ENCODE measurements around the gene MACROD2. TPM values are rescaled to one million over a fixed set of nuclear protein-coding genes. Genes with fewer than 3 reads are reported as not detected.

The MACROD2 gene
- total RNA-seq, 1 experiment from 2014 or later, result 3.7 TPM

GRCh38 chr20:14958626-14959025, 963.3 kb downstream of the MACROD2 start:
- no peaks in the 10 kb centered on the region for H3K36me3 ChIP-seq (ENCODE audit: control insufficient read depth in 1 of 2, insufficient read depth in 2 of 2, low read length in 2 of 2)
- H3K27ac ChIP-seq (ENCODE audit: low read depth, low read length), result no peak overlapping the region
- peaks cover 0 to 15% of the 10 kb centered on the region in 2 experiments; a peak in 2 of 4 replicates for H3K4me1 ChIP-seq (ENCODE audit: control insufficient read depth in 1 of 2, insufficient read depth in 2 of 2, low read length in 2 of 2)
- intact Hi-C loops (cut with micrococcal nuclease), result no loop called here
- DNase-seq (ENCODE audit: low read depth, low spot score), result no peak
- no TSS peak for BruUV-seq (replicated peaks)
- RAD21 ChIA-PET (ENCODE audit: low non-redundant PET in 1 of 2, low total read pairs in 2 of 2, uncharacterized antibody in 2 of 2, unreplicated experiment in 2 of 2), result no interaction called here
- H4K20me1 ChIP-seq (ENCODE audit: insufficient read depth), result no peaks in the 10 kb centered on the region
- H3K9ac ChIP-seq (ENCODE audit: low read length), result no peak overlapping the region
- H2AFZ ChIP-seq (ENCODE audit: low read depth, low read length, poor library complexity, severe bottlenecking), result no peak overlapping the region
- H3K4me2 ChIP-seq (ENCODE audit: low read length), result no peak overlapping the region
- POLR2A ChIA-PET, result no interaction called here
- no peaks in the 10 kb centered on the region for H3K9me2 ChIP-seq (ENCODE audit: insufficient read depth)
- no peak for ATAC-seq
- CTCF ChIA-PET, result no interaction called here
- H3K4me3 ChIP-seq (replicated peaks in 1 of 2; ENCODE audit: low read depth in 1 of 2, low read length in 2 of 2), result no peak overlapping the region
- H3K79me2 ChIP-seq (ENCODE audit: insufficient read depth, low read length), result no peaks in the 10 kb centered on the region
- H3K9me3 ChIP-seq (ENCODE audit: control insufficient read depth in 1 of 2, insufficient read depth in 1 of 2, low read depth in 1 of 2, low read length in 2 of 2), result no peaks in the 10 kb centered on the region
- TF ChIP-seq EZH2phosphoT487 (IDR thresholded peaks at IDR 0.05; ENCODE audit: borderline replicate concordance) (no peak), FOSL1 (IDR thresholded peaks at IDR 0.05; ENCODE audit: low read depth) (no peak)
- no peaks in the 10 kb centered on the region for H3K27me3 ChIP-seq (ENCODE audit: insufficient read depth, low read length)

- Histone ChIP-seq H3K27ac (ENCODE audit: low read depth, low read length) (no peak overlapping the region), H3K9ac (ENCODE audit: low read length) (no peak overlapping the region), H4K20me1 (ENCODE audit: insufficient read depth) (no peaks in the 10 kb centered on the region), H3K9me3 (ENCODE audit: control insufficient read depth in 1 of 2, insufficient read depth in 1 of 2, low read depth in 1 of 2, low read length in 2 of 2) (no peaks in the 10 kb centered on the region), H3K36me3 (ENCODE audit: control insufficient read depth in 1 of 2, insufficient read depth in 2 of 2, low read length in 2 of 2) (no peaks in the 10 kb centered on the region), H3K79me2 (ENCODE audit: insufficient read depth, low read length) (no peaks in the 10 kb centered on the region), H3K4me1 (ENCODE audit: control insufficient read depth in 1 of 2, insufficient read depth in 2 of 2, low read length in 2 of 2) (peaks cover 0 to 17% of the 10 kb centered on the region in 2 experiments; a peak in 2 of 4 replicates), H3K4me2 (ENCODE audit: low read length) (no peak overlapping the region), H2AFZ (ENCODE audit: low read depth, low read length, poor library complexity, severe bottlenecking) (no peak overlapping the region), H3K27me3 (ENCODE audit: insufficient read depth, low read length) (no peaks in the 10 kb centered on the region), H3K4me3 (replicated peaks in 1 of 2; ENCODE audit: low read depth in 1 of 2, low read length in 2 of 2) (no peak overlapping the region), H3K9me2 (ENCODE audit: insufficient read depth) (no peaks in the 10 kb centered on the region)
- no TSS peak for BruUV-seq (replicated peaks)
- no peak for DNase-seq (ENCODE audit: low read depth, low spot score)
- intact Hi-C loops (cut with micrococcal nuclease), result no loop called here
- POLR2A ChIA-PET, result no interaction called here
- no peak for ATAC-seq
- CTCF ChIA-PET, result no interaction called here
- RAD21 ChIA-PET (ENCODE audit: low non-redundant PET in 1 of 2, low total read pairs in 2 of 2, uncharacterized antibody in 2 of 2, unreplicated experiment in 2 of 2), result no interaction called here
- TF ChIP-seq ZFX (IDR thresholded peaks at IDR 0.05), result no peak
- no peak for TF ChIP-seq CTCF (IDR thresholded peaks at IDR 0.05 in 2 of 3, conservative IDR thresholded peaks at IDR 0.05 in 1 of 3; ENCODE audit: borderline replicate concordance in 1 of 3, insufficient read depth in 1 of 3, low read depth in 2 of 3, low read length in 2 of 3)
- TF ChIP-seq EZH2phosphoT487 (IDR thresholded peaks at IDR 0.05; ENCODE audit: borderline replicate concordance), result no peak
- no peak for TF ChIP-seq REST (IDR thresholded peaks at IDR 0.05; ENCODE audit: low read depth)
- TF ChIP-seq TCF7L2 (IDR thresholded peaks at IDR 0.05; ENCODE audit: borderline replicate concordance, extremely low read depth, insufficient read depth, insufficient read length), result no peak
- no peak for TF ChIP-seq ELF1 (IDR thresholded peaks at IDR 0.05; ENCODE audit: borderline replicate concordance, low read depth)
- no peak for TF ChIP-seq RAD21 (IDR thresholded peaks at IDR 0.05; ENCODE audit: low read depth)
- TF ChIP-seq EZH2 (IDR thresholded peaks at IDR 0.05), result no peak
- no peak for TF ChIP-seq FOSL1 (IDR thresholded peaks at IDR 0.05; ENCODE audit: low read depth)
- TF ChIP-seq EGR1 (IDR thresholded peaks at IDR 0.05; ENCODE audit: low read depth), result no peak
- no peak for TF ChIP-seq MAX (IDR thresholded peaks at IDR 0.05)
- no peak for TF ChIP-seq ATF3 (IDR thresholded peaks at IDR 0.05)
- TF ChIP-seq CBX3 (IDR thresholded peaks at IDR 0.05; ENCODE audit: low read depth), result no peak
These were observed 964.5 kb downstream of the MACROD2 start for GRCh38 chr20:14959506-14960475.

All from HCT116 (cell line).